ENCODE results near the gene UQCRFS1.
"Not testable (repeated sequence)": the region's sequence is repeated elsewhere in the genome, so short reads cannot be mapped to it uniquely, and the experiment has no call there.

DNA sequence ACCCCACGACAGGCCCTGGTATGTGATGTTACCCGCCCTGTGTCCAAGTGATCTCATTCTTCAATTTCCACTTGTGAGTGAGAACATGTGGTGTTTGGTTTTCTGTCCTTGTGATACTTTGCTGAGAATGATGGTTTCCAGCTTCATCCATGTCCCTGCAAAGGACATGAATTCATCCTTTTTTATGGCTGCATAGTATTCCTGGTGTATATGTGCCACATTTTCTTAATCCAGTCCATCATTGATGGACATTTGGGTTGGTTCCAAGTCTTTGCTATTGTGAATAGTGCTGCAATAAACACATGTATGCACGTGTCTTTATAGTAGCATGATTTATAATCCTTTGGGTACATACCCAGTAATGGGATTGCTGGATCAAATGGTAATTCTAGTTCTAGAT is 36.8 kb upstream of the UQCRFS1 start:
- not testable (repeated sequence) for TF ChIP-seq YY1 (IDR thresholded peaks at IDR 0.05; ENCODE audit: low read depth); POLR2AphosphoS5 (IDR thresholded peaks at IDR 0.05; ENCODE audit: low read depth, low read length); CHD2 (IDR thresholded peaks at IDR 0.05; ENCODE audit: low read length, partially characterized antibody); GABPA (IDR thresholded peaks at IDR 0.05; ENCODE audit: low read depth); RCOR1 (IDR thresholded peaks at IDR 0.05; ENCODE audit: low read length); JUND (IDR thresholded peaks at IDR 0.05)
